RWPE1 (cell line): ENCODE results near the gene SAMHD1.
"Not testable (repeated sequence)": the region's sequence is repeated elsewhere in the genome, so short reads cannot be mapped to it uniquely, and the experiment has no call there.

Experiments
- CTCF ChIA-PET: fragments of 350-600 bp; sonication (Branson Sonifier 250); formaldehyde crosslinking; extraction: SDS; loops from one replicate; lab custom pipeline; 2021; lab: Yijun Ruan, JAX
- POLR2A ChIA-PET: fragments of 400-600 bp; formaldehyde crosslinking; extraction: SDS; loops from one replicate; lab custom pipeline; 2020; ENCODE audit warnings: antibody characterized with exemption; ENCODE audit not compliant: low non-redundant PET; lab: Yijun Ruan, JAX
- DNase-seq: peaks from one replicate; pipeline ENCODE4 v3.0.0; 2012; ENCODE audit warnings: low spot score
- H3K27ac ChIP-seq: fragments of 450-650 bp; 2 replicates; pipeline ENCODE4 v1.5.1; 2017
- CTCF ChIP-seq: fragments of 450-650 bp; conservative IDR thresholded peaks from 2 replicates; pipeline ENCODE4 v1.5.1; 2017; ENCODE audit warnings: low read depth, mild to moderate bottlenecking

The SAMHD1 gene

GRCh38 chr20:36847009-36847709 is 104.3 kb downstream of the SAMHD1 start:
- no peak for TF ChIP-seq CTCF
- ChIA-PET CTCF (interaction anchor here (0.6 to 1.4 kb wide), 6 partner anchors 11 to 73 kb away, joined by 3 to 5 read pairs (median 4); a partner anchor contains a TSS), POLR2A (interaction anchor here (1.1 kb wide), 1 partner anchor 15 kb away, joined by 3 read pairs; no protein-coding TSS in a partner anchor)
- peak; percentile 89 for DNase-seq
- H3K27ac ChIP-seq = peak overlapping the region; percentile 67

- ChIA-PET POLR2A (interaction anchor here (0.5 kb wide), 1 partner anchor 29 kb away, joined by 4 read pairs; no protein-coding TSS in a partner anchor), CTCF (interaction anchor here (0.6 to 1.3 kb wide), 3 partner anchors 13 to 1208 kb away, joined by 3 to 9 read pairs (median 3); no protein-coding TSS in a partner anchor)
- H3K27ac ChIP-seq = peak overlapping the region; percentile 67
- DNase-seq = no peak
- TF ChIP-seq CTCF = no peak
These were observed 106.1 kb downstream of the SAMHD1 start for GRCh38 chr20:36845288-36845971.

- H3K27ac ChIP-seq = peak overlapping the region; percentile 97
- ChIA-PET POLR2A (interaction anchor here (0.7 kb wide), 1 partner anchor 13 kb away, joined by 12 read pairs; no protein-coding TSS in a partner anchor), CTCF (interaction anchor here (0.5 to 0.8 kb wide), 2 partner anchors 9 to 380 kb away, joined by 3 read pairs; no protein-coding TSS in a partner anchor)
- not testable (repeated sequence) for DNase-seq
These were observed 110.5 kb downstream of the SAMHD1 start for GRCh38 chr20:36841030-36841429.
